HepG2 (cell line): ENCODE data around the gene CFD. TPM values are rescaled to one million over a fixed set of nuclear protein-coding genes. Genes with fewer than 3 reads are reported as not detected.
A peak's percentile ranks its signal among the peaks of the same experiment; 100 is the strongest.

Source experiments
- ATAC-seq: fragments of 200-7000 bp; cut with Tn5 transposase; 3 replicates; pipeline ENCODE4 v1.9.1; 2020; ENCODE audit warnings: mild to moderate bottlenecking, moderate library complexity
- BruUV-seq: library from RNA; stranded (reverse); fragments of 400-500 nt; replicated peaks from 2 replicates; lab custom pipeline; 2021; lab: Mats Ljungman, UMichigan
- CTCF ChIA-PET: fragments of 300-600 bp; formaldehyde crosslinking; extraction: SDS; loops from one replicate; lab custom pipeline; 2021; ENCODE audit warnings: low total read pairs, inconsistent platforms, low intra/inter-chr PET ratio; lab: Yijun Ruan, JAX
- POLR2A ChIA-PET: fragments of 350-600 bp; sonication (Branson Sonifier 250); formaldehyde crosslinking; loops from one replicate; lab custom pipeline; 2020; ENCODE audit warnings: antibody characterized with exemption, inconsistent platforms; lab: Yijun Ruan, JAX
- DNase-seq: peaks from one replicate; pipeline ENCODE4 v3.0.0-alpha.2; 2015; ENCODE audit warnings: low spot score
- FAIRE-seq: peaks from 3 replicates; lab custom pipeline; 2011; peaks lifted over from hg19 to GRCh38; lab: Jason Lieb, UNC
- H2AFZ ChIP-seq: one replicate; pipeline ENCODE4 v1.6.1; 2011; ENCODE audit warnings: low read length, inconsistent platforms
- H3K27ac ChIP-seq: fragments of 300-600 bp; 3 replicates; pipeline ENCODE4 v1.8.0; 2011; ENCODE audit warnings: mixed run types, mild to moderate bottlenecking, mixed read lengths, low read length, inconsistent platforms; ENCODE audit not compliant: insufficient read depth; ENCODE audit errors: extremely low read length
- H3K27me3 ChIP-seq, 2 experiments: fragments of 200-600 bp in 1 of 2; 2 replicates in 1 of 2; 3 replicates in 1 of 2; pipeline versions ENCODE4 v1.6.0 to v1.8.0; 2011; ENCODE audit warnings: low read length in 2 of 2, mild to moderate bottlenecking in 2 of 2, moderate library complexity in 2 of 2, inconsistent platforms in 1 of 2; ENCODE audit not compliant: insufficient read depth in 2 of 2, control insufficient read depth in 1 of 2
- H3K36me3 ChIP-seq, 2 experiments: fragments of 200-600 bp in 1 of 2; replicated peaks in 1 of 2; 2 replicates in 1 of 2; 3 replicates in 1 of 2; pipeline versions ENCODE4 v1.5.1 to v1.8.0; 2011; ENCODE audit warnings: low read length in 2 of 2, inconsistent platforms in 1 of 2; ENCODE audit not compliant: insufficient read depth in 2 of 2, control insufficient read depth in 1 of 2
- H3K4me1 ChIP-seq: 2 replicates; pipeline ENCODE4 v1.5.1; 2012; ENCODE audit warnings: low read length, inconsistent platforms; ENCODE audit not compliant: insufficient read depth
- H3K4me2 ChIP-seq: 2 replicates; pipeline ENCODE4 v1.6.0; 2011; ENCODE audit warnings: low read depth, low read length, inconsistent platforms
- H3K4me3 ChIP-seq, 3 experiments: fragments of 200-600 bp in 1 of 3; sonication (generic), shearing (Covaris generic) in 1 of 3; replicated peaks in 1 of 3; 2 replicates each; pipeline ENCODE4 v1.5.1; 2011 to 2016; ENCODE audit warnings: low read length in 3 of 3, inconsistent platforms in 2 of 3, low read depth in 2 of 3, mild to moderate bottlenecking in 2 of 3, control low read depth in 1 of 3, mixed read lengths in 1 of 3; ENCODE audit not compliant: insufficient read depth in 1 of 3
- H3K79me2 ChIP-seq: one replicate; pipeline ENCODE4 v1.6.1; 2011; ENCODE audit warnings: low read length, inconsistent platforms; ENCODE audit not compliant: insufficient read depth
- H3K9ac ChIP-seq: 2 replicates; pipeline ENCODE4 v1.6.0; 2011; ENCODE audit warnings: mild to moderate bottlenecking, low read depth, low read length, inconsistent platforms; ENCODE audit not compliant: insufficient read depth
- H3K9me3 ChIP-seq: 2 replicates; pipeline ENCODE4 v1.5.1; 2012; ENCODE audit warnings: mild to moderate bottlenecking, low read length
- H4K20me1 ChIP-seq: 2 replicates; pipeline ENCODE4 v1.6.0; 2011; ENCODE audit warnings: inconsistent platforms, mild to moderate bottlenecking, low read length, moderate library complexity; ENCODE audit not compliant: insufficient read depth
- AGO2 ChIP-seq: fragments of 200-400 bp; formaldehyde crosslinking; optimal IDR thresholded peaks from 2 replicates; pipeline ENCODE3; 2017; ENCODE audit warnings: mild to moderate bottlenecking, low read depth, low read length, moderate library complexity
- RFX1 ChIP-seq: fragments of 450-650 bp; IDR thresholded peaks from 2 replicates; pipeline ENCODE4 v1.6.1; 2017
- RFX3 ChIP-seq: IDR thresholded peaks from 2 replicates; pipeline ENCODE4 v1.6.1; 2016; ENCODE audit warnings: missing biosample characterization, missing genetic modification reagents
- RFX5 ChIP-seq: IDR thresholded peaks from 2 replicates; pipeline ENCODE4 v1.6.1; 2011; ENCODE audit warnings: low read depth, low read length, improper control_type of control experiment
- SMAD9 ChIP-seq: sonication (generic); formaldehyde crosslinking; IDR thresholded peaks from 2 replicates; pipeline ENCODE4 v1.5.1; 2020; ENCODE audit warnings: mild to moderate bottlenecking, missing genetic modification reagents
- ZFP37 ChIP-seq: sonication (generic); formaldehyde crosslinking; IDR thresholded peaks from 2 replicates; pipeline ENCODE4 v1.4.0; 2020; ENCODE audit warnings: missing genetic modification reagents, borderline replicate concordance
- ZNF260 ChIP-seq: sonication (generic); formaldehyde crosslinking; IDR thresholded peaks from 2 replicates; pipeline ENCODE4 v1.4.0; 2020; ENCODE audit warnings: missing genetic modification reagents, low read depth, mild to moderate bottlenecking, borderline replicate concordance
- ZNF510 ChIP-seq: sonication (generic); formaldehyde crosslinking; IDR thresholded peaks from 2 replicates; pipeline ENCODE4 v1.4.0; 2020; ENCODE audit warnings: low read depth, mild to moderate bottlenecking, missing genetic modification reagents
- ZSCAN31 ChIP-seq: sonication (generic); formaldehyde crosslinking; IDR thresholded peaks from 2 replicates; pipeline ENCODE4 v1.5.0; 2020; ENCODE audit warnings: low read depth, mild to moderate bottlenecking, missing genetic modification reagents
- WGBS: methylation state at CpG from one replicate; pipeline ENCODE4 v1.1.6; 2017; ENCODE audit warnings: low lambda C conversion rate; 5-methylcytosine and 5-hydroxymethylcytosine counted together
- in situ Hi-C: cut with HindIII; loops from 2 replicates; pipeline ENCODE4 v1.10.0; 2017; ENCODE audit warnings: low pct_unique_long_range_greater_than_20kb; ENCODE audit not compliant: extremely low pct_ligation_motif_present
- intact Hi-C: fragments of 100-400 bp; cut with micrococcal nuclease; formaldehyde crosslinking; loops from one replicate; pipeline ENCODE4 v1.10.0; 2022; ENCODE audit not compliant: unreplicated experiment
- polyA plus RNA-seq, 8 experiments: library from polyadenylated mRNA; depleted of rRNA in 3 of 8; stranded (reverse) in 7 of 8; unstranded in 1 of 8; fragments of >200 nt; fragmentation: Illumina TruSeq in 4 of 8; extraction: Trizol in 4 of 8; gene quantifications; 2 replicates each; pipeline versions ENCODE4 v1.2.1 to v1.2.3, GENCODE V29; 2011 to 2016; ENCODE audit warnings: low read depth in 4 of 8, missing spikeins in 1 of 8, mixed read lengths in 1 of 8; ENCODE audit not compliant: insufficient read depth in 1 of 8
- total RNA-seq, 5 experiments: library from RNA; depleted of rRNA; stranded (reverse); fragments of >200 nt; fragmentation: Illumina TruSeq; extraction: Trizol; gene quantifications; 2 replicates each; pipeline ENCODE4 v1.2.3, GENCODE V29; 2016; ENCODE audit warnings: low read depth in 1 of 5
- TF ChIP-seq, protein P1 (sequence below): sonication (generic); formaldehyde crosslinking; IDR thresholded peaks from 2 replicates; pipeline ENCODE4 v1.5.1; 2020; ENCODE audit warnings: mild to moderate bottlenecking, moderate library complexity, missing genetic modification reagents
- TF ChIP-seq, protein P2 (sequence below): sonication (generic); formaldehyde crosslinking; IDR thresholded peaks from 2 replicates; pipeline ENCODE4 v1.8.1; 2023; ENCODE audit warnings: mild to moderate bottlenecking, missing genetic modification reagents

The CFD gene
- total and polyA plus RNA-seq, 2 of the 13 experiments (the other 11 are each of a cell fraction or from before 2014, with no cell fraction given) = 2.3 to 4.6 TPM

DNA sequence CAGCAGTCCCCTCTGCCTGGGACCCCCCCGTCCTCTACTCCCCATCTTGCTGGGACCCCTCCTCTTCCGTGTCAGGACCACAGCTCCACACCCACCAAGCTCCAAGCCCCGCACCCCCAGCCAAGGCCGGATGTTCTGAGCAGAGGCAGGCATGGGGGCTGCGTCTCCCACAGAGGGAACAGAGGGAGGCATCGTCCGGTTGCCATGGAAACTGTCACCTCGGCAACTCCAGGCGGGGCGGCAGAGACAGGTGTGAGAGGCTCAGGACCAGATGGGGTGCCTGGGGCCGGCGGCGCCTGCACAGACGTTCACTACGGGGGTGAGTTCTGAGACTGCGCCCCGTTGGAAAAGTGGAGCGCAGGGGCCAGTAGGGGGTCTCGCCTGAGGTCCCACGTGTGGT is 39.2 kb downstream of the CFD start:
- no TSS peak for BruUV-seq
- FAIRE-seq = no peak
- H3K9ac ChIP-seq = no peak overlapping the region
- H3K27me3 ChIP-seq = no peaks in the 10 kb centered on the region
- H3K4me3 ChIP-seq = no peak overlapping the region
- H4K20me1 ChIP-seq = no peaks in the 10 kb centered on the region
- WGBS = 96% methylated on average over 18 of the region's 20 CpGs
- in situ Hi-C loops = no loop called here
- no peak overlapping the region for H3K27ac ChIP-seq
- no peak for DNase-seq
- CTCF ChIA-PET = no interaction called here
- H3K4me2 ChIP-seq = no peak overlapping the region
- no peak overlapping the region for H2AFZ ChIP-seq
- H3K79me2 ChIP-seq = no peaks in the 10 kb centered on the region
- peaks cover 6 to 15% of the 10 kb centered on the region in 2 experiments; a peak in 4 of 5 replicates for H3K36me3 ChIP-seq
- TF ChIP-seq RFX1 = peak; percentile 71
- peak; percentile 30; the same call in 1 of the 2 replicates for TF ChIP-seq RFX5
- peak; percentile 40 for TF ChIP-seq AGO2
- TF ChIP-seq RFX3 = peak; percentile 53; the same call in 1 of the 2 replicates
- TF ChIP-seq, protein P1, sequence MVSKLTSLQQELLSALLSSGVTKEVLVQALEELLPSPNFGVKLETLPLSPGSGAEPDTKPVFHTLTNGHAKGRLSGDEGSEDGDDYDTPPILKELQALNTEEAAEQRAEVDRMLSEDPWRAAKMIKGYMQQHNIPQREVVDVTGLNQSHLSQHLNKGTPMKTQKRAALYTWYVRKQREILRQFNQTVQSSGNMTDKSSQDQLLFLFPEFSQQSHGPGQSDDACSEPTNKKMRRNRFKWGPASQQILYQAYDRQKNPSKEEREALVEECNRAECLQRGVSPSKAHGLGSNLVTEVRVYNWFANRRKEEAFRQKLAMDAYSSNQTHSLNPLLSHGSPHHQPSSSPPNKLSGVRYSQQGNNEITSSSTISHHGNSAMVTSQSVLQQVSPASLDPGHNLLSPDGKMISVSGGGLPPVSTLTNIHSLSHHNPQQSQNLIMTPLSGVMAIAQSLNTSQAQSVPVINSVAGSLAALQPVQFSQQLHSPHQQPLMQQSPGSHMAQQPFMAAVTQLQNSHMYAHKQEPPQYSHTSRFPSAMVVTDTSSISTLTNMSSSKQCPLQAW (CRISPR knock-in tag) = no peak
- H3K9me3 ChIP-seq = no peaks in the 10 kb centered on the region
- POLR2A ChIA-PET = interaction anchor here (0.8 kb wide), 1 partner anchor 11 kb away, joined by 4 read pairs; no protein-coding TSS in a partner anchor
- H3K4me1 ChIP-seq = no peaks in the 10 kb centered on the region
- no peak for ATAC-seq
- intact Hi-C loops = no loop called here

DNA sequence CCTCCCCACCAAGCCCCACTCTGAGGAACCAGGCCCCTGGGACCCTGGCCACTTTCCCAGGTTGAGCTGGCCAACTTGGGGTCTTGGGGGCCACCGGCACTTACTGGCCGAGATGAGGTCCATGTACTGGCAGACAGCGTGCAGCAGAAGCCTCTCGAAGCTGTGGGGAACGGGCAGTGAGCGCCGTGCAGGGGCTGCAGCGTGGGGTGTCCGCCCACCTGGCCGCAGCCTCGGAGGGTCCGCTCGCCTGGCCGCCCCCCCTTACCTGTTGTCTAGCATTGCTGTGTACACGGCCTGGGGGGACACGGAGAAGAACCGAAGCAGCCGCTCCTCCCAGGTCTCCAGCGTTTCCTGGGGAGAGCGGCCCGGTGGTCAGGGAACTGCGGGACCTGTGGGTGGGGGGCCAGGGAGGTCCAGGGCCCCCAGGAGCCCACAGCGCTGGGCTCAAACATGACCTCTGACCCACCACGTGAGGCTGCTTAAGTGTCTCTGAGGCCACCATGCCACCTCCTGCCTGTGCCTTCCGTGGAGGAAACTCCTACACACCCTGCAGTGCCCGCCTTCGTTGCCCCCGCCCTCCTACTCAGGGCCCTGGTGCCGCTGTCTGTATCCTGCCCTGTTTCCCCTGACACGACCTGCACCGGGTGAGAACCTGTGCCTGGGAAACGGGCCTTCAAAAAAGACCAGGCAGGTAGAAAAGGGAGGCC is 40.0 kb downstream of the CFD start:
- no TSS peak for BruUV-seq
- FAIRE-seq = no peak
- no peak for ATAC-seq
- no peaks in the 10 kb centered on the region for H3K4me1 ChIP-seq
- H4K20me1 ChIP-seq = no peaks in the 10 kb centered on the region
- no peaks in the 10 kb centered on the region for H3K27me3 ChIP-seq
- DNase-seq = no peak
- H3K4me3 ChIP-seq = no peak overlapping the region
- 99% methylated on average over 19 of the region's 32 CpGs for WGBS
- in situ Hi-C loops (no loop called here), intact Hi-C loops (no loop called here)
- TF ChIP-seq ZNF260 (no peak), ZNF510 (no peak), SMAD9 (CRISPR knock-in tag) (no peak), ZSCAN31 (CRISPR knock-in tag) (no peak), ZFP37 (CRISPR knock-in tag) (no peak)
- TF ChIP-seq, protein P2, sequence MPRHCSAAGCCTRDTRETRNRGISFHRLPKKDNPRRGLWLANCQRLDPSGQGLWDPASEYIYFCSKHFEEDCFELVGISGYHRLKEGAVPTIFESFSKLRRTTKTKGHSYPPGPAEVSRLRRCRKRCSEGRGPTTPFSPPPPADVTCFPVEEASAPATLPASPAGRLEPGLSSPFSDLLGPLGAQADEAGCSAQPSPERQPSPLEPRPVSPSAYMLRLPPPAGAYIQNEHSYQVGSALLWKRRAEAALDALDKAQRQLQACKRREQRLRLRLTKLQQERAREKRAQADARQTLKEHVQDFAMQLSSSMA (CRISPR knock-in tag) = no peak
- H3K9ac ChIP-seq = no peak overlapping the region
- ChIA-PET POLR2A (no interaction called here), CTCF (no interaction called here)
- H3K36me3 ChIP-seq = peaks cover 6 to 15% of the 10 kb centered on the region in 2 experiments; a peak in 4 of 5 replicates
- no peak overlapping the region for H3K4me2 ChIP-seq
- H2AFZ ChIP-seq = no peak overlapping the region
- H3K27ac ChIP-seq = no peak overlapping the region
- H3K9me3 ChIP-seq = no peaks in the 10 kb centered on the region
- no peaks in the 10 kb centered on the region for H3K79me2 ChIP-seq
